SH-SY5Y (cell line): ENCODE measurements around the gene SCARF1.

Experiments
- GATA2 ChIP-seq: IDR thresholded peaks from 2 replicates; pipeline ENCODE4 v1.6.1; 2011; ENCODE audit warnings: mild to moderate bottlenecking, low read depth, low read length
- GATA3 ChIP-seq: IDR thresholded peaks from 2 replicates; pipeline ENCODE4 v1.6.1; 2011; ENCODE audit warnings: low read depth, mild to moderate bottlenecking, low read length, moderate library complexity

DNA sequence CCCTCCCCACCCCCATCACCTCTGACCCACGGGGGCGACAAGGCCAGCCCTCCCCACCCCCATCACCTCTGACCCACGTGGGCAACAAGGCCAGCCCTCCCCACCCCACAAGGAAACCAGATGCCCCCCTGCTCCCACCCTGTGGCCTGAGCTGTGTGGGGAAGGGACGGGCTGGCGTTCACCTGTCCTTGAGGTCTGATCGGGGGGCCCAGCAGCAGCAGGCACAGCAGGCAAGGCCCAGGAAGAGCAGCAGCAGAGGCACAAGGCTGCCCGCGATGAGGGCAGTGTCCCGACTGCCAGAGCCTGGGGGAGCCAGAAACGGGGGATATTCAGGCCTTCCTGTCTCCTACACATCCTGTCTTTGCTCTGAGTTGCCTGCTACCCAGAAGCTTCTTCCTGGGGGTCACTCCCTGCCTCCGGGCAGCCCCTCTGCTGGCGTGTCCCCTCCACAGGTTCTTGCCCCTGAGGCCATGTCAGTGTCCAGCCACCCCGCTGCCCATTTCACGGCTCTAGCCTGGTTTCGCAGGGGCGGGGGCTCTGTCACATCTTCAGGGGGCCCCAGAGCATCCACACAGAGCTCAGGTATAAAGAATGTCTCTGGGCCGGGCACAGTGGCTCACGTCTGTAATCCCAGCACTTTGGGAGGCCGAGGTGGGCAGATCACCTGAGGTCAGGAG lies 6.8 kb downstream of the SCARF1 start:
- TF ChIP-seq GATA2 (no peak), GATA3 (no peak)
